Measurements from ENCODE around the gene QSER1. TPM values are rescaled to one million over a fixed set of nuclear protein-coding genes. Genes with fewer than 3 reads are reported as not detected.
"Not testable (repeated sequence)": the region's sequence is repeated elsewhere in the genome, so short reads cannot be mapped to it uniquely, and the experiment has no call there.

QSER1 gene
- total and polyA plus RNA-seq, 5 donors: 3.2 to 21.5 (median 18.4) TPM

- Histone ChIP-seq H3K4me3 (ENCODE audit: low read length) (no peak overlapping the region), H3K27ac (ENCODE audit: low read length) (no peak overlapping the region), H3K27me3 (ENCODE audit: control insufficient read depth, insufficient read depth) (no peaks in the 10 kb centered on the region), H3K4me1 (ENCODE audit: control insufficient read depth, insufficient read depth, low read length) (no peaks in the 10 kb centered on the region), H3K9me3 (ENCODE audit: control insufficient read depth, low read length) (no peaks in the 10 kb centered on the region)
- DNase-seq (no peak), ATAC-seq (no peak)
- intact Hi-C loops (cut with DNase I): no loop called here
Observed at GRCh38 chr11:32935462-32936029, 42.9 kb downstream of the QSER1 start.

GRCh38 chr11:32936178-32936577, 43.6 kb downstream of the QSER1 start:
- H3K4me3 ChIP-seq (ENCODE audit: low read length); H3K27ac ChIP-seq (ENCODE audit: low read length); H3K27me3 ChIP-seq (ENCODE audit: control insufficient read depth, insufficient read depth); DNase-seq; intact Hi-C loops (cut with DNase I); H3K4me1 ChIP-seq (ENCODE audit: control insufficient read depth, insufficient read depth, low read length); H3K9me3 ChIP-seq (ENCODE audit: control insufficient read depth, low read length); ATAC-seq: not testable (repeated sequence)
- 96% methylated on average over 1 of the region's 1 CpG for WGBS

GRCh38 chr11:32937283-32937682, 44.7 kb downstream of the QSER1 start:
- DNase-seq; H3K4me3 ChIP-seq (ENCODE audit: low read length); ATAC-seq; intact Hi-C loops (cut with DNase I); H3K27ac ChIP-seq (ENCODE audit: low read length); H3K4me1 ChIP-seq (ENCODE audit: control insufficient read depth, insufficient read depth, low read length); H3K9me3 ChIP-seq (ENCODE audit: control insufficient read depth, low read length); H3K27me3 ChIP-seq (ENCODE audit: control insufficient read depth, insufficient read depth): not testable (repeated sequence)
- 97% methylated on average over 3 of the region's 3 CpGs for WGBS

GRCh38 chr11:32939046-32939445, 46.4 kb downstream of the QSER1 start:
- no peak overlapping the region for H3K27ac ChIP-seq (ENCODE audit: low read length)
- DNase-seq: no peak
- intact Hi-C loops (cut with DNase I): no loop called here
- H3K27me3 ChIP-seq (ENCODE audit: control insufficient read depth, insufficient read depth): no peaks in the 10 kb centered on the region
- H3K9me3 ChIP-seq (ENCODE audit: control insufficient read depth, low read length): no peaks in the 10 kb centered on the region
- H3K4me1 ChIP-seq (ENCODE audit: control insufficient read depth, insufficient read depth, low read length): no peaks in the 10 kb centered on the region
- 70% methylated on average over 1 of the region's 1 CpG for WGBS
- H3K4me3 ChIP-seq (ENCODE audit: low read length): no peak overlapping the region
- ATAC-seq: no peak

GRCh38 chr11:32939866-32940265, 47.3 kb downstream of the QSER1 start:
- no peak overlapping the region for H3K27ac ChIP-seq (ENCODE audit: low read length)
- H3K27me3 ChIP-seq (ENCODE audit: control insufficient read depth, insufficient read depth): no peaks in the 10 kb centered on the region
- DNase-seq (no peak), ATAC-seq (no peak)
- intact Hi-C loops (cut with DNase I): no loop called here
- no peak overlapping the region for H3K4me3 ChIP-seq (ENCODE audit: low read length)
- no peaks in the 10 kb centered on the region for H3K4me1 ChIP-seq (ENCODE audit: control insufficient read depth, insufficient read depth, low read length)
- H3K9me3 ChIP-seq (ENCODE audit: control insufficient read depth, low read length): no peaks in the 10 kb centered on the region

GRCh38 chr11:32940865-32941264, 48.3 kb downstream of the QSER1 start:
- H3K4me3 ChIP-seq (ENCODE audit: low read length): no peak overlapping the region
- ATAC-seq: no peak
- H3K9me3 ChIP-seq (ENCODE audit: control insufficient read depth, low read length): no peaks in the 10 kb centered on the region
- no peaks in the 10 kb centered on the region for H3K4me1 ChIP-seq (ENCODE audit: control insufficient read depth, insufficient read depth, low read length)
- no peak overlapping the region for H3K27ac ChIP-seq (ENCODE audit: low read length)
- no peaks in the 10 kb centered on the region for H3K27me3 ChIP-seq (ENCODE audit: control insufficient read depth, insufficient read depth)
- WGBS: 78% methylated on average over 1 of the region's 1 CpG
- DNase-seq: no peak
- intact Hi-C loops (cut with DNase I): no loop called here

GRCh38 chr11:32947978-32948377, 55.4 kb downstream of the QSER1 start:
- ATAC-seq (no peak), DNase-seq (no peak)
- WGBS: 74% methylated on average over 2 of the region's 2 CpGs

GRCh38 chr11:32949739-32950138, 57.1 kb downstream of the QSER1 start:
- H3K4me3 ChIP-seq (ENCODE audit: low read length): no peak overlapping the region
- no peaks in the 10 kb centered on the region for H3K4me1 ChIP-seq (ENCODE audit: control insufficient read depth, insufficient read depth, low read length)
- no peak overlapping the region for H3K27ac ChIP-seq (ENCODE audit: low read length)
- ATAC-seq (no peak), DNase-seq (no peak)
- no peaks in the 10 kb centered on the region for H3K9me3 ChIP-seq (ENCODE audit: control insufficient read depth, low read length)
- intact Hi-C loops (cut with DNase I): no loop called here
- no peaks in the 10 kb centered on the region for H3K27me3 ChIP-seq (ENCODE audit: control insufficient read depth, insufficient read depth)

More at GRCh38 chr11:32947978-32948377, 55.4 kb downstream of the QSER1 start:
- Histone ChIP-seq H3K4me1 (ENCODE audit: control insufficient read depth, insufficient read depth, low read length) (no peaks in the 10 kb centered on the region), H3K27ac (ENCODE audit: low read length) (no peak overlapping the region), H3K27me3 (ENCODE audit: control insufficient read depth, insufficient read depth) (no peaks in the 10 kb centered on the region), H3K4me3 (ENCODE audit: low read length) (no peak overlapping the region), H3K9me3 (ENCODE audit: control insufficient read depth, low read length) (no peaks in the 10 kb centered on the region)
- intact Hi-C loops (cut with DNase I): no loop called here

GRCh38 chr11:32952421-32952820, 59.8 kb downstream of the QSER1 start:
- 51% methylated on average over 1 of the region's 1 CpG for WGBS

GRCh38 chr11:32953700-32954099, 61.1 kb downstream of the QSER1 start:
- Histone ChIP-seq H3K27ac (ENCODE audit: low read length) (no peak overlapping the region), H3K4me1 (ENCODE audit: control insufficient read depth, insufficient read depth, low read length) (no peaks in the 10 kb centered on the region), H3K9me3 (ENCODE audit: control insufficient read depth, low read length) (no peaks in the 10 kb centered on the region), H3K27me3 (ENCODE audit: control insufficient read depth, insufficient read depth) (no peaks in the 10 kb centered on the region), H3K4me3 (ENCODE audit: low read length) (no peak overlapping the region)
- ATAC-seq (no peak), DNase-seq (no peak)
- intact Hi-C loops (cut with DNase I): no loop called here

More at GRCh38 chr11:32952421-32952820, 59.8 kb downstream of the QSER1 start:
- ATAC-seq (no peak), DNase-seq (no peak)
- no peaks in the 10 kb centered on the region for H3K4me1 ChIP-seq (ENCODE audit: control insufficient read depth, insufficient read depth, low read length)
- H3K9me3 ChIP-seq (ENCODE audit: control insufficient read depth, low read length): no peaks in the 10 kb centered on the region
- intact Hi-C loops (cut with DNase I): no loop called here
- H3K4me3 ChIP-seq (ENCODE audit: low read length): no peak overlapping the region
- H3K27me3 ChIP-seq (ENCODE audit: control insufficient read depth, insufficient read depth): no peaks in the 10 kb centered on the region
- no peak overlapping the region for H3K27ac ChIP-seq (ENCODE audit: low read length)

- ATAC-seq (no peak), DNase-seq (no peak)
- Histone ChIP-seq H3K27me3 (ENCODE audit: control insufficient read depth, insufficient read depth) (no peaks in the 10 kb centered on the region), H3K9me3 (ENCODE audit: control insufficient read depth, low read length) (no peaks in the 10 kb centered on the region), H3K4me3 (ENCODE audit: low read length) (no peak overlapping the region), H3K27ac (ENCODE audit: low read length) (no peak overlapping the region), H3K4me1 (ENCODE audit: control insufficient read depth, insufficient read depth, low read length) (no peaks in the 10 kb centered on the region)
- intact Hi-C loops (cut with DNase I): loop anchor here in 2 of 4 donors (5.0 kb wide), 1 partner anchor 107 kb away; no protein-coding TSS in a partner anchor
- WGBS: 6% methylated on average over 1 of the region's 1 CpG
Observed at GRCh38 chr11:32960553-32961164, 68.0 kb downstream of the QSER1 start.

- intact Hi-C loops (cut with DNase I): loop anchor here in 2 of 4 donors (5.0 kb wide), 1 partner anchor 105 kb away; no protein-coding TSS in a partner anchor
- WGBS: 98% methylated on average over 2 of the region's 2 CpGs
Observed at GRCh38 chr11:32962016-32962415, 69.4 kb downstream of the QSER1 start.

More at GRCh38 chr11:32962016-32962415, 69.4 kb downstream of the QSER1 start:
- Histone ChIP-seq H3K27ac (ENCODE audit: low read length) (no peak overlapping the region), H3K4me3 (ENCODE audit: low read length) (no peak overlapping the region), H3K9me3 (ENCODE audit: control insufficient read depth, low read length) (no peaks in the 10 kb centered on the region), H3K27me3 (ENCODE audit: control insufficient read depth, insufficient read depth) (no peaks in the 10 kb centered on the region), H3K4me1 (ENCODE audit: control insufficient read depth, insufficient read depth, low read length) (no peaks in the 10 kb centered on the region)
- no peak for ATAC-seq
- no peak for DNase-seq
